GM18868 (cell line): ENCODE data around the gene ZFYVE21.

ENCODE experiments used
- ATAC-seq: cut with Tn5 transposase; IDR thresholded peaks from one replicate; pipeline ENCODE4 v1.9.1; 2021; ENCODE audit warnings: mild to moderate bottlenecking, moderate library complexity; ENCODE audit not compliant: unreplicated experiment

Gene ZFYVE21

GRCh38 chr14:103704708-103705107 is 10.9 kb upstream of the ZFYVE21 start:
- no peak for ATAC-seq

- ATAC-seq: no peak
Measured at GRCh38 chr14:103705118-103705503, 10.5 kb upstream of the ZFYVE21 start.

GRCh38 chr14:103705504-103706284 is 9.9 kb upstream of the ZFYVE21 start:
- no peak for ATAC-seq

- no peak for ATAC-seq
Measured at GRCh38 chr14:103706551-103707328, 8.9 kb upstream of the ZFYVE21 start.

GRCh38 chr14:103707329-103708263 is 8.0 kb upstream of the ZFYVE21 start:
- ATAC-seq: no peak

GRCh38 chr14:103708750-103709187 is 6.8 kb upstream of the ZFYVE21 start:
- no peak for ATAC-seq

GRCh38 chr14:103709814-103710213 is 5.8 kb upstream of the ZFYVE21 start:
- ATAC-seq: no peak

- no peak for ATAC-seq
Measured at GRCh38 chr14:103710771-103711377, 4.7 kb upstream of the ZFYVE21 start.

GRCh38 chr14:103711516-103712431 is 3.8 kb upstream of the ZFYVE21 start:
- ATAC-seq: no peak

- no peak for ATAC-seq
Measured at GRCh38 chr14:103712633-103713247, 2.9 kb upstream of the ZFYVE21 start.

GRCh38 chr14:103713304-103714062 is 2.1 kb upstream of the ZFYVE21 start:
- ATAC-seq: no peak

GRCh38 chr14:103714063-103714724 is 1.4 kb upstream of the ZFYVE21 start:
- no peak for ATAC-seq

- ATAC-seq: no peak
Measured at GRCh38 chr14:103716091-103716801, 636 bp downstream of the ZFYVE21 start.

GRCh38 chr14:103716899-103717411 is 1.3 kb downstream of the ZFYVE21 start:
- ATAC-seq: no peak

GRCh38 chr14:103718572-103718971 is 3.0 kb downstream of the ZFYVE21 start:
- no peak for ATAC-seq

GRCh38 chr14:103719751-103720150 is 4.1 kb downstream of the ZFYVE21 start:
- no peak for ATAC-seq
